Astrocyte of the cerebellum (primary cell): ENCODE measurements around the gene TBATA.

Source experiments
- DNase-seq: peaks from one replicate; pipeline ENCODE4 v3.0.0-alpha.2; 2011; ENCODE audit warnings: low read depth
- H3K4me3 ChIP-seq: 2 replicates; pipeline ENCODE4 v1.5.1; 2011; ENCODE audit warnings: mild to moderate bottlenecking, low read depth, low read length, moderate library complexity
- CTCF ChIP-seq: IDR thresholded peaks from 2 replicates; pipeline ENCODE4 v1.5.1; 2012; ENCODE audit warnings: low read length, low read depth, moderate library complexity, mild to moderate bottlenecking; ENCODE audit errors: missing control alignments
- in situ Hi-C: cut with HindIII; loops from 2 replicates; pipeline ENCODE4 v1.10.0; 2017; ENCODE audit warnings: low sequenced_read_pairs

The TBATA gene

GRCh38 chr10:70830164-70830563, 45.0 kb upstream of the TBATA start:
- no peak for DNase-seq
- TF ChIP-seq CTCF = no peak
- in situ Hi-C loops = no loop called here
- H3K4me3 ChIP-seq = no peak overlapping the region

- no peak overlapping the region for H3K4me3 ChIP-seq
- in situ Hi-C loops = no loop called here
- no peak for TF ChIP-seq CTCF
- no peak for DNase-seq
Observed at GRCh38 chr10:70829543-70829942, 44.4 kb upstream of the TBATA start.

- H3K4me3 ChIP-seq = no peak overlapping the region
- no peak for TF ChIP-seq CTCF
- in situ Hi-C loops = no loop called here
- DNase-seq = no peak
Observed at GRCh38 chr10:70828923-70829322, 43.7 kb upstream of the TBATA start.

- in situ Hi-C loops = no loop called here
- H3K4me3 ChIP-seq = no peak overlapping the region
- TF ChIP-seq CTCF = no peak
- no peak for DNase-seq
Observed at GRCh38 chr10:70827086-70827757, 42.0 kb upstream of the TBATA start.

GRCh38 chr10:70822076-70822820, 37.1 kb upstream of the TBATA start:
- no peak overlapping the region for H3K4me3 ChIP-seq
- TF ChIP-seq CTCF = no peak
- in situ Hi-C loops = no loop called here
- DNase-seq = no peak

- TF ChIP-seq CTCF = no peak
- DNase-seq = no peak
- in situ Hi-C loops = no loop called here
Observed at GRCh38 chr10:70820976-70821750, 36.0 kb upstream of the TBATA start.

More at GRCh38 chr10:70820976-70821750, 36.0 kb upstream of the TBATA start:
- H3K4me3 ChIP-seq = no peak overlapping the region
